A549 (cell line): ENCODE measurements around the gene SNX11.

Experiments
- CEBPB ChIP-seq, 2 experiments: fragments of >200 bp in 1 of 2; sonication (Bioruptor Twin) in 1 of 2; formaldehyde crosslinking in 1 of 2; IDR thresholded peaks; 2 replicates each; pipeline ENCODE4 v1.6.1; 2012 to 2016
- EP300 ChIP-seq, 2 experiments: fragments of >200 bp; sonication (Bioruptor Twin); formaldehyde crosslinking; IDR thresholded peaks; 2 replicates in 1 of 2; 3 replicates in 1 of 2; pipeline ENCODE4 v1.6.1; 2016 to 2017
- ZSCAN20 ChIP-seq: fragments of 250-450 bp; sonication (Bioruptor Pico); IDR thresholded peaks from 2 replicates; pipeline ENCODE4 v1.8.0; 2022; ENCODE audit warnings: mild to moderate bottlenecking, moderate library complexity
- TF ChIP-seq, protein P1 (sequence below): IDR thresholded peaks from 2 replicates; pipeline ENCODE4 v1.6.1; 2012
- TF ChIP-seq, protein P2 (sequence below): fragments of >200 bp; sonication (Bioruptor Twin); formaldehyde crosslinking; IDR thresholded peaks from 3 replicates; pipeline ENCODE4 v1.5.1; 2016

DNA sequence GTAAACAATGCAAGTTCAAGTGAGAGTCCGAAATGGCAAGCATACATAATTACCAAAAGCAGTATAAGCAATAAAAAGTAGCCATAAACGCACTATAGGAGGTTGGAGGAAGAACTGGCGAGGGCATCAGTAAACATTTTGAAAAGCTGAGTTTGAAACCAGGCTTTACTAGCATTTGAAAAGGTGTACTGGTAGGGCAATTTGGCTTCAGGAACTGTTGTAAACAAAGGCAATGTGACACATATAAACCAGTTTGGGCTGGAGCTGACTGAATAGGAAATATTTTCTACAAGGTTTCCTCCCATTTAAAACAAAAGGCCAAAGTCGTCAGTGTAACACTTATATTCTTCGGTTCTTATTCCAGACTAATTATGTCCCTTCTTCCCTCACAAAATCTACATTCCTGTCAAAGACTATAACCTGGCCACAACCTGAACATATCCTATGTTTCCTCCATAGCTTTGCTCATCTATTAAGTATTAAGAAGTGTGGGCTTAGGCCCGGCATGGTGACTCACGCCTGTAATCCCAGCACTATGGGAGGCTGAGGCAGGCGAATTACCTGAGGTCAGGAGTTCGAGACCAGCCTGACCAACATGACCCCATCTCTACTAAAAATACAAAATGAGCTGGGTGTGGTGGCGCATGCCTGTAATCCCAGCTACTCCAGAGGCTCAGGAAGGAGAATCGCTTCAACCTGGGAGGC, 14.1 kb upstream of the SNX11 start:
- TF ChIP-seq EP300 (IDR thresholded peaks at IDR 0.05) (no peak), CEBPB (IDR thresholded peaks at IDR 0.05) (no peak), ZSCAN20 (CRISPR knock-in tag) (no peak)
- TF ChIP-seq, protein P1, sequence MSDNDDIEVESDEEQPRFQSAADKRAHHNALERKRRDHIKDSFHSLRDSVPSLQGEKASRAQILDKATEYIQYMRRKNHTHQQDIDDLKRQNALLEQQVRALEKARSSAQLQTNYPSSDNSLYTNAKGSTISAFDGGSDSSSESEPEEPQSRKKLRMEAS: no peak
- TF ChIP-seq, protein P2, sequence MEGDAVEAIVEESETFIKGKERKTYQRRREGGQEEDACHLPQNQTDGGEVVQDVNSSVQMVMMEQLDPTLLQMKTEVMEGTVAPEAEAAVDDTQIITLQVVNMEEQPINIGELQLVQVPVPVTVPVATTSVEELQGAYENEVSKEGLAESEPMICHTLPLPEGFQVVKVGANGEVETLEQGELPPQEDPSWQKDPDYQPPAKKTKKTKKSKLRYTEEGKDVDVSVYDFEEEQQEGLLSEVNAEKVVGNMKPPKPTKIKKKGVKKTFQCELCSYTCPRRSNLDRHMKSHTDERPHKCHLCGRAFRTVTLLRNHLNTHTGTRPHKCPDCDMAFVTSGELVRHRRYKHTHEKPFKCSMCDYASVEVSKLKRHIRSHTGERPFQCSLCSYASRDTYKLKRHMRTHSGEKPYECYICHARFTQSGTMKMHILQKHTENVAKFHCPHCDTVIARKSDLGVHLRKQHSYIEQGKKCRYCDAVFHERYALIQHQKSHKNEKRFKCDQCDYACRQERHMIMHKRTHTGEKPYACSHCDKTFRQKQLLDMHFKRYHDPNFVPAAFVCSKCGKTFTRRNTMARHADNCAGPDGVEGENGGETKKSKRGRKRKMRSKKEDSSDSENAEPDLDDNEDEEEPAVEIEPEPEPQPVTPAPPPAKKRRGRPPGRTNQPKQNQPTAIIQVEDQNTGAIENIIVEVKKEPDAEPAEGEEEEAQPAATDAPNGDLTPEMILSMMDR: no peak
